Ovary (tissue), 9 donors: Measurements from ENCODE around the gene TSPAN8. TPM values are rescaled to one million over a fixed set of nuclear protein-coding genes. Genes with fewer than 3 reads are reported as not detected.

Source experiments
- DNase-seq, 5 donors: peaks; one replicate each; pipeline ENCODE4 v3.0.0-alpha.2; 2019 to 2020
- H3K27ac ChIP-seq, 2 donors: fragments of 200-600 bp; one replicate each; pipeline versions ENCODE4 v1.5.1 to v1.8.0; 2019 to 2022
- H3K27me3 ChIP-seq: fragments of 200-600 bp; one replicate; pipeline ENCODE4 v1.8.0; 2022
- H3K36me3 ChIP-seq: fragments of 200-600 bp; sonication (generic); one replicate; pipeline ENCODE4 v1.5.1; 2019
- H3K4me1 ChIP-seq: one replicate; pipeline ENCODE4 v1.8.1; 2013; ENCODE audit warnings: mild to moderate bottlenecking, moderate library complexity; ENCODE audit not compliant: insufficient read depth
- H3K4me3 ChIP-seq: fragments of 200-600 bp; sonication (generic); one replicate; pipeline ENCODE4 v1.5.1; 2017
- H3K9me3 ChIP-seq, 2 donors: fragments of 200-600 bp in 1 of 2; sonication (generic) in 1 of 2; one replicate each; pipeline versions ENCODE4 v1.5.1 to v1.8.1; 2013 to 2019; ENCODE audit warnings: mild to moderate bottlenecking in 1 of 2, moderate library complexity in 1 of 2
- EP300 ChIP-seq: sonication (generic); formaldehyde crosslinking; IDR thresholded peaks from one replicate; pipeline ENCODE4 v1.6.1; 2017; ENCODE audit warnings: antibody characterized with exemption
- POLR2A ChIP-seq: fragments of 450-650 bp; IDR thresholded peaks from one replicate; pipeline ENCODE4 v1.6.1; 2017; ENCODE audit warnings: antibody characterized with exemption, mild to moderate bottlenecking, moderate library complexity
- WGBS, 3 donors: extraction: QIAGEN DNeasy Blood & Tissue Kit in 1 of 3; methylation state at CpG; one replicate each; pipeline versions ENCODE4 v1.1.5 to v1.1.7; 2013 to 2017; 5-methylcytosine and 5-hydroxymethylcytosine counted together
- intact Hi-C, 4 donors: fragments of 100-400 bp; cut with DNase I; formaldehyde crosslinking; loops; one replicate each; pipeline versions ENCODE4 v1.11.0 to v1.15.1; 2022 to 2023
- polyA plus RNA-seq, 2 donors: library from polyadenylated mRNA; stranded (reverse); fragments of 200-250 nt in 1 of 2; fragments of 350-450 nt in 1 of 2; fragmentation: Illumina TruSeq in 1 of 2; extraction: RNeasy Lipid Tissue Mini Kit (QIAGEN cat#74804) in 1 of 2; gene quantifications; one replicate each; pipeline ENCODE4 v1.2.3, GENCODE V29; 2013 to 2014
- total RNA-seq, 7 donors: library from RNA; depleted of rRNA in 2 of 7; stranded (reverse); fragments of >200 nt in 2 of 7; fragmentation: NEBNext Ultra II Directional in 3 of 7; extraction: Animal tissue kit (Norgen Biotek cat#: 25700) in 3 of 7; gene quantifications; one replicate each; pipeline versions ENCODE4 v1.1.0 to v1.2.4, GENCODE V29; 2016 to 2023
- TF ChIP-seq, protein P1 (sequence below), 3 donors: fragments of 450-650 bp in 2 of 3; fragments of 200-600 bp in 1 of 3; IDR thresholded peaks; one replicate each; pipeline versions ENCODE4 v1.5.1 to v1.8.0; 2016 to 2022; ENCODE audit warnings: antibody characterized with exemption in 3 of 3, mild to moderate bottlenecking in 1 of 3
- donor health status: DM: no; HTN: no; CAD: no; lungs with moderate emphysema.
- donor health status: DM: no; HTN: no; CAD: no.
- donor health status: Bipolar disorder and iron deficiency.
- donor health status: DM: yes; HTN: yes; CAD: no.
- donor health status: DM: no; HTN: no; CAD: no.
- donor health status: DM: yes; HTN: yes; CAD: no.

TSPAN8 gene
- total and polyA plus RNA-seq, 9 donors = 8.8 to 55.4 (median 23.5) TPM

DNA sequence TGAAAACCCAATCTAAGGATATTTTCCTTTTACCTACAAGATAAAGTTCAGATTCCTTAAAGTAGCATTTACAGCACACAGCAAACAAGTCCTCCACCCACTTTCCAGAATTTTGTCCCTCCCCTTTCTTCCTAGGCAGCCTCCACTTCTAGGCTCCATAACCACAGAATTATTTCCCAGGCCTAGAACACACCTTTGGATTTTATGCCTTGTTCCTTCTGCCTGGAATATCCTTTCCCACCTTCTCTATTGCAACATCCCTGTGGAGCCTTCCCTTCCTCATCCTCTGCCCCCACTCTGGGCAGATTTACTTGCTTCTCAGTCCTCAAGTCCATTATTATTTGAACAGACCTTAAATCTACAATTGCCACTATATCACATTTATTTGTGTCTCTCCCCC, 2.1 kb upstream of the TSPAN8 start:
- Histone ChIP-seq H3K4me1 (peaks cover 2% of the 10 kb centered on the region), H3K27me3 (no peaks in the 10 kb centered on the region), H3K36me3 (no peaks in the 10 kb centered on the region), H3K9me3 (no peaks in the 10 kb centered on the region), H3K4me3 (no peak overlapping the region), H3K27ac (no peak overlapping the region)
- DNase-seq = no peak
- TF ChIP-seq EP300 (no peak), POLR2A (no peak)
- TF ChIP-seq, protein P1, sequence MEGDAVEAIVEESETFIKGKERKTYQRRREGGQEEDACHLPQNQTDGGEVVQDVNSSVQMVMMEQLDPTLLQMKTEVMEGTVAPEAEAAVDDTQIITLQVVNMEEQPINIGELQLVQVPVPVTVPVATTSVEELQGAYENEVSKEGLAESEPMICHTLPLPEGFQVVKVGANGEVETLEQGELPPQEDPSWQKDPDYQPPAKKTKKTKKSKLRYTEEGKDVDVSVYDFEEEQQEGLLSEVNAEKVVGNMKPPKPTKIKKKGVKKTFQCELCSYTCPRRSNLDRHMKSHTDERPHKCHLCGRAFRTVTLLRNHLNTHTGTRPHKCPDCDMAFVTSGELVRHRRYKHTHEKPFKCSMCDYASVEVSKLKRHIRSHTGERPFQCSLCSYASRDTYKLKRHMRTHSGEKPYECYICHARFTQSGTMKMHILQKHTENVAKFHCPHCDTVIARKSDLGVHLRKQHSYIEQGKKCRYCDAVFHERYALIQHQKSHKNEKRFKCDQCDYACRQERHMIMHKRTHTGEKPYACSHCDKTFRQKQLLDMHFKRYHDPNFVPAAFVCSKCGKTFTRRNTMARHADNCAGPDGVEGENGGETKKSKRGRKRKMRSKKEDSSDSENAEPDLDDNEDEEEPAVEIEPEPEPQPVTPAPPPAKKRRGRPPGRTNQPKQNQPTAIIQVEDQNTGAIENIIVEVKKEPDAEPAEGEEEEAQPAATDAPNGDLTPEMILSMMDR (IDR thresholded peaks at IDR 0.05) = no peak
- intact Hi-C loops = no loop called here

DNA sequence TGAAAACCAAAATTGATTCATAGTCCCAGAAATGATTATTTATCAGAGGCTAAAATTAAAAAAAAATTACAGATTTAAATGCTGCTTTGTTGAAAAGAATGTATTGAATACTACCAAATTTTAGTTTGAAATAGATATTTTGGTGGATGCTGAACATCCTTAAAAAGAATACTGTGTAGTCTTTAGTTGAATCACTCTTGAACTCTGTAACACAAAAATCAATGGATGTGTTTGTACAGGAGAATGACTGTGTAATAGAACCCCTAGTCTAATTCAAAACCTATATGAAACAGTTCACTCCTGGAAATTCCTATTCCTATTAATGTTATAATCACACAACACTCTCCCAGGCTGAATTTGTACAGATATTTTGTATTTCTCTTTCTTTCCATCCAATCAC, 1.5 kb upstream of the TSPAN8 start:
- Histone ChIP-seq H3K9me3 (no peaks in the 10 kb centered on the region), H3K4me3 (no peak overlapping the region), H3K27ac (no peak overlapping the region), H3K36me3 (no peaks in the 10 kb centered on the region), H3K27me3 (no peaks in the 10 kb centered on the region), H3K4me1 (peaks cover 2% of the 10 kb centered on the region)
- intact Hi-C loops = no loop called here
- DNase-seq = no peak
- TF ChIP-seq, protein P1 (IDR thresholded peaks at IDR 0.05) = no peak
- no peak for TF ChIP-seq POLR2A
- no peak for TF ChIP-seq EP300

DNA sequence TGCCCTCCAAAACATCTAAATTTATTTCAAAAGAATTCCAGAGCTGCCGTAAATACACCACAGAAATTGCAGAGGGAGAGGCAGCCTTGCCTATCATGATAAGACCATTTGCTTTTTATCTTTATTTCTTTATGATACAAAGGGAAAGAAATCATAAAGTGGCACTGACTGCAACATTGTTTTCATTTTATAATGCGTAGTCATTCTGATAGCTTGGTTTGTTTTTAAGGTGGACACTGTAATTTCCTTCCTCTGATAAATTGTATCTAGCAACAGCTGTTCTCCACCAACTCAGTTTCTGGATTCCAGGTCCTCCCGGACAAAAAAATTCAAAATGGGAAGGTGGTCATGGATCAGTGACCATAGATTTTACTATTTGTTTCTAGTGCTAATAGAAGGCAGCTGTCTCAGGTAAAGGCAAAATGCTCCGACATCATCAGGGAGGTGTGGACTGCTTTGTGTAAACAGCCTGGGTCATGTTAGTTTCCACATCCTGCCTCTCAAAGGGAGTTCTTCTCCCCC, 623 bp upstream of the TSPAN8 start:
- WGBS, 3 donors = 1 to 11% (median 4%) methylated on average over 4 of the region's 4 CpGs
- H3K27ac ChIP-seq = no peak overlapping the region
- no peak for DNase-seq
- H3K9me3 ChIP-seq = no peaks in the 10 kb centered on the region
- no peaks in the 10 kb centered on the region for H3K36me3 ChIP-seq
- peaks cover 2% of the 10 kb centered on the region for H3K4me1 ChIP-seq
- intact Hi-C loops = no loop called here
- H3K27me3 ChIP-seq = no peaks in the 10 kb centered on the region
- no peak for TF ChIP-seq POLR2A
- no peak for TF ChIP-seq EP300
- TF ChIP-seq, protein P1 (IDR thresholded peaks at IDR 0.05) = no peak
- H3K4me3 ChIP-seq = no peak overlapping the region

DNA sequence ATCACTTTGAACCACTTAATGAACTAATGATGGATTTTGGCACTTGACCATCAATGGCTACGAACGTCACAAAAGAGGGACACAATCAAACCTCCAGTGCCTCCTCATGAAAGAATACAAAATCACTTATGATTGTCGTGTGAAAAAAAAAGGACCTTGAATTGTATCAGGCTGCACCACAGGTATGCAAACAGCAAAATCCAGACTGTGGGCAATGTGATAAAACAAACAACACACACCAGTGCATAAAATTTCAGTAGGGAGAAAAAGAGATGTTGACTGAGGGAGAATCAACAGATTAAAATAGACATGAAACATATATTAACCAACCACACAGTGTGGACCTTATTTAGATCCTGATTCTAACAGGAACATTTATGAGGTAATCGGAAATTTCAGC, 2.6 kb downstream of the TSPAN8 start:
- intact Hi-C loops = no loop called here
- WGBS, 3 donors = 54 to 68% (median 60%) methylated on average over 4 of the region's 4 CpGs

More for the DNA sequence above, 2.6 kb downstream of the TSPAN8 start:
- no peak overlapping the region for H3K27ac ChIP-seq
- H3K9me3 ChIP-seq = no peaks in the 10 kb centered on the region
- peaks cover 2% of the 10 kb centered on the region for H3K4me1 ChIP-seq
- H3K4me3 ChIP-seq = no peak overlapping the region
- TF ChIP-seq EP300 = no peak
- TF ChIP-seq, protein P1 (IDR thresholded peaks at IDR 0.05) = no peak
- TF ChIP-seq POLR2A = no peak
- no peaks in the 10 kb centered on the region for H3K36me3 ChIP-seq
- no peak for DNase-seq
- H3K27me3 ChIP-seq = no peaks in the 10 kb centered on the region
